GM18519 (cell line): ENCODE data around the gene PYDC1.
"Not testable (repeated sequence)": the region's sequence is repeated elsewhere in the genome, so short reads cannot be mapped to it uniquely, and the experiment has no call there.

Source experiments
- ATAC-seq: cut with Tn5 transposase; IDR thresholded peaks from one replicate; pipeline ENCODE4 v1.9.1; 2021; ENCODE audit warnings: mild to moderate bottlenecking, moderate library complexity; ENCODE audit not compliant: unreplicated experiment, low FRiP score

Gene PYDC1

DNA sequence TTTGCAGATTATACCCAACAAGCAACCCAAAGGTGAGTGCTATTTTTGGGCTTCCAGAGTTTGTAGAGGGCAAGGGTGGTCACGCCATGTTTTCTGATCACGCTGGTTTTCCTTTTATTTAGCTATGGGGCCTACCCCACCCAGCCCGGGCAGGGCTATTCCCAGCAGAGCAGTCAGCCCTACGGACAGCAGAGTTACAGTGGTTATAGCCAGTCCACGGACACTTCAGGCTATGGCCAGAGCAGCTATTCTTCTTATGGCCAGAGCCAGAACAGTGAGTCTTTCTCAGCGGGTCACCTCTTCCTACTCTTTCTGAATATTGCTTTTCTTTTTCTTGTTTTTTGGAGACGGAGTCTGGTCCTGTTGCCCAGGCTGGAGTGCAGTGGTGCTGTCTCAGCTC lies 34.5 kb downstream of the PYDC1 start:
- no peak for ATAC-seq

DNA sequence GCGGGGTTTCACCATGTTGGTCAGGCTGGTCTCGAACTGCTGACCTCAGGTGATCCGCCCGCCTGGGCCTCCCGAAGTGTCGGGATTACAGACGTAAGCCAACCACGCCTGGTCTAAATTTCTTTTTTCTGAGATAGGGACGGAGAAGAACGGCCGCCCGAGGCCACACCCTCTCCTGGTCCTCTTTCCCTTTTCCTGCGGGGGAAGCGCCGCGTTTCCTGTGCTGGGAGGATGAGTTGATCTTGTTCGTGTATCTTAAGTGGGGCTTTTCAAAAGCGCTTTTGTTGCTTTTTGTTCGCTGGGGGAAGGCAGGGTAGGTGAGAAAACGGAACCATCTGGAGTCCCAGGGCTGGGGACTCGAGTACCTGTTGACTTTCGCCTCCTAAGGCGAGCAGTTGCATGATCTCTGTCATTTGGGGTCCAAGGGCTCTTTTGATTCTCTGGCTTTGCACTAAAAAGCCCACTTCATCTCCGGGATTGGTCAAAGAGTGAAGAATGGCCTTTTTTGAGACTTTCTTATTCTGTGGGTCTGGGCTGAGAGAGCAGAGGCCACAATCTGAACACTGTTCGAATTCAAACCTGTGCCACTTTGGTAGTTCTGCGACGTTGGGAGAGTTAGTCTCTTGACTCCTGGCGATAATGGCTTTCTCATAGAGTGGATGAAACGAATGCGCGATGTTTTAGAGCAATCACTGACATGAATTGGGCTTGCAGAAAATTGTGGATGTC lies 35.7 kb downstream of the PYDC1 start:
- no peak for ATAC-seq

DNA sequence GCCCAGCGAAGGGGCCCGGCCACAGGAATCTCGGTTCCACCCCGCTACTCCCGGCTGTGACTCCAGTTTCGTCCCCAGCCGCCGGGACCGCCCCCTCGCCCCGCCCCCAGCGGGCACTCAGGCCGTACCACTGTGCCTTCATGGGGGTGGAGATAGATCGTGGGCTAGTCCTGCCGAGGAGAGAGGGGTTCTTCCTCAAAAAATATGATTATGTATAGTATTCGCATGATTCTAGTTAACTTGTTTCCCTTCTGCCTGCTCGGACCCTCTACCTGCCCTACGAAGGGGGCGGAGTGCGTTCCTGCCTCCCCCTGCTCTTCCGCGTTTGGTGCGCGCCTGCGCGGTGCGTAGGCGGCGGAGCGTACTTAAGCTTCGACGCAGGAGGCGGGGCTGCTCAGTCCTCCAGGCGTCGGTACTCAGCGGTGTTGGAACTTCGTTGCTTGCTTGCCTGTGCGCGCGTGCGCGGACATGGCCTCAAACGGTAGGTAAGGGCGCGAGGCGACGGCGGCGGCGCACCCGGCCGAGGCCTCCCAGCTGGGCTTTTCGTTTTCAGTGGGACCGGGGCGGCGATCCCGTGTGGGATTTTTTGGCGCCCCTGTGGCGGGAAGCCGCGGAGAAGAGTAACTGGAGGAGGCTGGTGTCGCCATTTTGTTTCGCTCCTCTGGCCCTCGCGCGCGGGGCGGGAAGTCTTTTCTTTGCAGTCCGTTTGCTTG lies 37.0 kb downstream of the PYDC1 start, which contains the start of gene FUS:
FUS (plus strand) TSS at position 393 of the 713 bp plus-strand sequence; CDS start at position 469, 76 bp downstream.
- ATAC-seq = peak; percentile 33

DNA sequence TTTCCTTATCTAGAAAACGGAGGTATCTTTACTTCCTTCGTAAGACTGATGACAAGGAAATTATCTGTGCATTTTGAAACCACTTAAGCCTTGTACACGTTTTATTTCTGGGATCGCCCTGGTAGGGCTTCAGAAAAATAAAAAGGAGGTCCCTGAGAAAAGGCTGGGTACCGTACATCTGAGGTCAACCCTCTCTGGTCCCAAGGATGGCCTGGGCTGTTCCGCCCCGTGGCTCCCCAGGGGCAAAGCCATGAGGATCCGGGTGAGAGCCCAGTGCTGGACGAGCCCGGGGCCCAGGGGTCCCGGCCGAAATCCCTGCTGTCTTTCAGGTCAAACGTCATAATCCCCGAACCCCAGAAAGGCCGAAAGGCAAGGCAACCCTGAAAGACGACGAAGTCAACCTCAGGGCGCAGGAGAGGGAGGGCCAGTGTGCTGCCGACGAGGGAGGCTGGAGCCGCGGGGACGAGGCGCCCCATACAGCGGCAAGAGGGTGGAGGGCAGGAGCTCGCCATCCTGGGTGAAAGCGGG lies 37.7 kb downstream of the PYDC1 start:
- peak; percentile 4 for ATAC-seq

DNA sequence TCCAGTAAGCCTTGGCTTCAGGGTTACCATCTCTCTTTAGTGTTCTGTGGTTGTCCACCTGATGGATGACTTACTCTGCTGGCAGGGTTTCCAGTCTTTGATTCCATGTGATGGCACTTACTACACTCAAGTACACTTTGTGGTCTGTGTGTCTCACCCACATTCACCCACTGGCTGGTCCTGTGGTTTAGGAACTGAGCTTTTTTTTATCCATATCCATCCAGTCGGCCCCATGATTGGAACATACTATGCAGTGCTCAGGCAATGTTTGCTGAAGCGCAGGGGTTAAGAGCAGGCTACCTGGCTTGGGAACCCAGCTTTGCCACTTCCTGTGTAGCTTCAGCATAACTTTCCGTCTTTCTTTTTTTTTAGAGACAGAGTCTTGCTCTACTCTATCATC lies 39.8 kb downstream of the PYDC1 start:
- ATAC-seq = no peak

DNA sequence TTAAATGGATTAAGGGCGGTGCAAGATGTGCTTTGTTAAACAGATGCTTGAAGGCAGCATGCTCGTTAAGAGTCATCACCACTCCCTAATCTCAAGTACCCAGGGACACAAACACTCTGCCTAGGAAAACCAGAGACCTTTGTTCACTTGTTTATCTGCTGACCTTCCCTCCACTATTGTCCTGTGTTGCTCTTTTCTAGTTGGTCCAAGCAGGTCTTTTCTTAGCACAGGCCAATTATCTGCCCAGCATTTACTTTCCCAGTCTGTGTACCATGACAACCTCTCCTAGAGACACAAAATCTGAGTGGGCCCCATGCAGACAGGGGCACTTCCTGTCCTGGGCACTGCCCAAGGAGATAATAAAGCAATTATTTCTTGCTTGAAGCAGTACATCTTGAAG lies 46.9 kb downstream of the PYDC1 start:
- not testable (repeated sequence) for ATAC-seq

DNA sequence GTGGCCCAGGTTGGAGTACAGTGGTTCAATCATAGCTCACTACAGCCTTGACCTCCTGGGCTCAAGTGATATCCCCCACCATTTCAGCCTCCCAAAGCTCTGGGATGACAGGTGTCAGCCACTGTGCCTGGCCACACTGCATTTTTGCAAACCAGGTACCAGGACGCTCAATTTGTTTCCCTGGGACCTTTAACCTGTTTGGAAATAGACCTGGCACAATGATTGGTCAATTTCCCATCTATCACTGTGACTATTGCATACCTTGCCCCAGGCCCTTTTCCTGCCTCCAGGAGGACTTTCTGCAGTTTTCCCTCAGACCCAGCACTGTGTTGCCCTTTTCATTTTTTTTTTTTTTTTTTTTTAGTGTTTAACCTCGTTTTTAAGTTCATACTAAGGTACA lies 48.1 kb downstream of the PYDC1 start:
- ATAC-seq = no peak

DNA sequence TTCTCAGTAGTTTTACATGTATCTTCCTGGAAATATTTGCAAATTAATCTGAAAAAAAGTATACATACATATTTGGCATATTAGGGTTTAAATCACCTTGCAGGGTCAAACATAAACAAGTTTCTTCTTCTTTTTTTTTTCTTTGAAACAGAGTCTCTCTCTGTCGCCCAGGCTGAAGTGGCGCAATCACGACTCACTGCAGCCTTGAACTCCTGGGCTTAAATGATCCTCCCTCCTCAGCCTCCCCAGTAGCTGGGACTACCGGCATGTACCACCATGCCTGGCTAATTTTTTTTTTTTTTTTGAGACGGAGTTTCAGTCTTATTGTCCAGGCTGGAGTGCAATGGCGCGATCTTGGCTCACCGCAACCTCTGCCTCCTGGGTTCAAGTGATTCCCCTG lies 49.6 kb downstream of the PYDC1 start:
- no peak for ATAC-seq
